ENCODE results near the gene FAM24B. TPM values are rescaled to one million over a fixed set of nuclear protein-coding genes. Genes with fewer than 3 reads are reported as not detected.

FAM24B gene
- total RNA-seq, 8 experiments from 2014 or later = 3.6 to 32.4 (median 18.2) TPM

DNA sequence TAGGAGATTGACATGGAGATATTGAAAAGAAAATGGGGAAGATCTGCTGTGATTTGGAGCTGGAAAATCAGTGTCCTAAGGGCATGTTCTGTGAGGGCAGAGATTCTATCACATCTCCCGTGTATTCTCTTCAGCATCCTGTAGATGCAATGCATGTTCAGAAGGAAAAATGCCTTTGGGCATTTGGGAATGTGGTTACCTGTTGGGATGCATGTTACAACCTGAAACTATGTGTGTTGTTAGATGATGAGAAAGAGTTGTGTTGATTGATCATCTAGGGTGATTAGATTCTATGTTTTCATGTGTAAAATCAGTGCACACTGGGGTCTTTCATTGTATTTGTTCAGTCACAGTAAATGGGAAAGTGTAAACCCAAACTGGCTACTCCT, 48.4 kb downstream of the FAM24B start:
- no peak for ATAC-seq (replicated peaks in 6 of 8)
- WGBS, 10 experiments = 67 to 100% (median 75%) methylated on average over 1 of the region's 1 CpG; no CpG with 5 or more reads in 5 of the 10 experiments

DNA sequence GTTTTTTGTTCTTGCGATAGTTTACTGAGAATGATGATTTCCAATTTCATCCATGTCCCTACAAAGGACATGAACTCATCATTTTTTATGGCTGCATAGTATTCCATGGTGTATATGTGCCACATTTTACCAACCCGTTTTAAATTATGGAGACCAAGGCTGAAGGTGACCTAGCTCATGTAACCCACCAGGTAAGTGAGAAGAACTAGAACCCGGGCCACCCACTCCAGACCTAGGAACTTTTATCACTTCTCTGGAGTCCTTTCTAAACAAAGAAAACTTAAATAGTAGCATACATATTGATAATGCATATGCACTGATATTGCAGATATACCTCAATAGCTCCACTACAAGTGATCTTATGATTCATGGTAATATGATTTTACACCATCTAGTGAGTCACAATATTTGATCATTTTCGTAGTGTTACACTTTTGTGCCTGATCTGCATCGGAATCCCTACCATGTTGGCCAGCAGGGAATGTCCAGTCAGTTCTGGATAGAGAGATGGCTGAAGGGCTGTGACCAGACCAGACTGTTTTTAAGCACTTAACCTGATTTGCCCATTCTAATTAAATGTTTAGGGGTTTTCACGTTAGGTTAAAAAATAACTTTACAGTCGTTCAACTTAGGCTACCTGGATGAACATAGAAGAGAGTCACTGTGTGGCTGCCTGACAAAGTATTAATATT, 49.0 kb downstream of the FAM24B start:
- ATAC-seq (replicated peaks in 6 of 8) = no peak
- 71 to 100% (median 98%) methylated on average over 1 to 5 of the region's 7 CpGs; no CpG with 5 or more reads in 2 of the 10 experiments for WGBS, 10 experiments
- in situ Hi-C loops (cut with MboI; ENCODE audit: low pct_unique_long_range_greater_than_20kb in 2 of 9, low sequenced_read_pairs in 9 of 9, unreplicated experiment in 9 of 9) = no loop called here

More for the DNA sequence above, 48.4 kb downstream of the FAM24B start:
- Histone ChIP-seq H3K4me3 (no peak overlapping the region), H3K4me1 (replicated peaks in 1 of 2) (no peaks in the 10 kb centered on the region), H3K27ac (no peak overlapping the region)
- in situ Hi-C loops (cut with MboI; ENCODE audit: low pct_unique_long_range_greater_than_20kb in 2 of 9, low sequenced_read_pairs in 9 of 9, unreplicated experiment in 9 of 9) = no loop called here

DNA sequence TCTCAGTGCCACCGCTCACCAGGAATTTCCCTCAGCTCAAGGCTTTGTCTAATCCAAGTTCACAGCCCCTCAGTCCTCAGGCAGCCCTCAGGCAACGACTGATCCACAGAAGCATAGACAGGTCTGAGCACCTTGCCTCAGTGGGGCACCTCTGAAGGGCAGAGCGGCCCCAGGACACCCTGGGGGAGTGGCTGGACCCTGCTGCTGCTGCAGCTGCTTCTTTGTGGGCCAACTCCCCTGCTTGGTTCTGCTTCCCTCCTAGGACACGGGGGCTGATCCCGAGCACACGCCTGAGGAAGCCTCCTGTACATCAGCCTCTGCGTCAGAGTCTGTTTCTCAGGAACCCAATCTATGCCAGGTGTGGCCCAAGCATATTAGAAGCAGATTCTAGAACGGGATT, 49.9 kb downstream of the FAM24B start:
- in situ Hi-C loops (cut with MboI; ENCODE audit: low pct_unique_long_range_greater_than_20kb in 2 of 9, low sequenced_read_pairs in 9 of 9, unreplicated experiment in 9 of 9) = no loop called here
- 51 to 100% (median 75%) methylated on average over 1 to 5 of the region's 8 CpGs; no CpG with 5 or more reads in 2 of the 10 experiments for WGBS, 10 experiments
- ATAC-seq (replicated peaks in 6 of 8) = no peak
- Histone ChIP-seq H3K4me3 (no peak overlapping the region), H3K27ac (no peak overlapping the region), H3K4me1 (replicated peaks in 1 of 2) (no peaks in the 10 kb centered on the region)

More for the DNA sequence above, 49.0 kb downstream of the FAM24B start:
- Histone ChIP-seq H3K27ac (no peak overlapping the region), H3K4me3 (no peak overlapping the region), H3K4me1 (replicated peaks in 1 of 2) (no peaks in the 10 kb centered on the region)

DNA sequence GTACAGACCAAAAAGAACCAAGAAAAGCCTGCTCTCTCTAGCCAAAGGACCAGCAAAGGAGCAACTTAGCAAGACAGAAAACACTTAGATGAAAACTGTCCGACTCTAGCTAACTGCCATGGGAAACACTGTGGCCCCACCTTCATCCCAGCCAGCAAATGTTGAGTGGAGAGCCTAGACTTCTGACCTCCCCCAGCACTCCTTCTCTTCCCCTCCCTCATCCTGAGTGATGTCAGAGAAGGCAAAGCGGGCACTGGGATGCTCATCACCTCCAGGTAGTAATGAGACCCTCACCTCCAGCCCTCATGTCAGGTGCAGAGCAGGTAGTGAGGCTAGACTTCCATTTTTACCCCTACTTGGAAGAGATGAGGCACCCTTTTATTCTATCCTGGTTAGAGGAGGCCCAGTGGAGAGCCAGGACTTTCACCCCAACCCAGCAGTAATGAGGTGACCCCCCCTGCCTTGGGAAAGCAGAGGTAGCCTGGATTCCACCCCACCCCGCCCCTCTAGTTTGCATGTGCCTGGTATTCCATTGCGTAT, 50.6 kb downstream of the FAM24B start:
- Histone ChIP-seq H3K27ac (no peak overlapping the region), H3K4me3 (no peak overlapping the region), H3K4me1 (replicated peaks in 1 of 2) (no peaks in the 10 kb centered on the region)
- in situ Hi-C loops (cut with MboI; ENCODE audit: low pct_unique_long_range_greater_than_20kb in 2 of 9, low sequenced_read_pairs in 9 of 9, unreplicated experiment in 9 of 9) = no loop called here
- WGBS, 10 experiments = 17 to 100% (median 77%) methylated on average over 1 to 2 of the region's 4 CpGs; no CpG with 5 or more reads in 5 of the 10 experiments
- ATAC-seq (replicated peaks in 6 of 8) = no peak

DNA sequence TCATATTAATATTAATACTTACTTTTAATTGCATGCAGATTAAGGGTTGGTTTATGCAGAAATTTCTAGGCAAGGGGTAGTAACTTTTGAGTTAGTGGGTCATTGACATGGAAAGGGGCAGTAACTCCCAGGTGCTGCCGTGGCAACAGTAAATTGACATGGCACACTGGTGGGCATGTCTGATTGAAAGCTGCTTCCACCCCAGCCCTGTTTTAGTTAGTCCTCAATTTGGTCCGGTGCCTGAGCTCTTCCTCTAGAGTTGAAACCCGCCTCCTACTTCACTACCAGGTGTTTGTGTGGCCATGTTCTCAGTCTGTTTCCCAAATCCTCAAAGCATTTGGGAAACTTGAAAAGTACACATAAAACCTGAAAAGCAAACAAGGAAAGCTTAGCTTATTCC, 52.1 kb downstream of the FAM24B start:
- H3K27ac ChIP-seq = no peak overlapping the region
- ATAC-seq (replicated peaks in 6 of 8) = no peak
- in situ Hi-C loops (cut with MboI; ENCODE audit: low pct_unique_long_range_greater_than_20kb in 2 of 9, low sequenced_read_pairs in 9 of 9, unreplicated experiment in 9 of 9) = no loop called here
- no peaks in the 10 kb centered on the region for H3K4me1 ChIP-seq (replicated peaks in 1 of 2)
- 60 to 100% (median 83%) methylated on average over 1 to 2 of the region's 3 CpGs; no CpG with 5 or more reads in 1 of the 10 experiments for WGBS, 10 experiments
- H3K4me3 ChIP-seq = no peak overlapping the region

DNA sequence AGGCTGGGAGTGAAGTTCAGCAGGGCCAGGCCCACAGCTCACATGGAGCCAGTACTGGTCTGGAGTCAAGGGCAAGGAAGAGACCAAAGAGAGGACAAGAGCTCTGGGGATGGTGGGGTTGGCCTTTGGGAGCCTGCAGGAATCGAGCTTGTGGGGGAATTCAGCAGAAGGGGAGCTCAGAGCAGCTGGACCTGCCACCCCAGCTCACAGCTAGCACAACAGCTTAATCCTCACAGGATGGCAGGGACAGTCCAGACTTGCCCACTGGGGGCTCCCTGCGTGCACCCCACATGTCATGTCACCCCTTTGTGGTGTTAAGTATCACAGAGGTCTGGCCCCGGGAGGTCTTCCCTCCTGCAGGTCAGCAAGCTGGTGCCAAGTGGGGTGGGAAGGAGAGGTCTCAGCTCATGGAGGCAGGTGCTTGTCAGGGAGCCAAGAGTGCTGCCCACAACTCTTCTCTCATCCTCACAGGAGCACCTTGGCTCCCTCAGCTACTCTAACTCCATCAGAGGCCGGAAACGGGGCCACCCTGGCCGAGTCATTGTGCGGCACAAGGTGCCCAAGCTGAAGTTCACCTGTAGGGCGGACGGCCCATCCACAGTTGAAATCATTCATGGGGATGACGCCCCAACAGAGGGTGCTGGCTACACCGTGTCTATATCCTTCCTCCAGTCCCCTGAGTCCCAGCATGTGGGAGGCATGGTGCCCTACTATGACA, 56.2 kb downstream of the FAM24B start:
- no peaks in the 10 kb centered on the region for H3K4me1 ChIP-seq (replicated peaks in 1 of 2)
- 0 to 87% (median 50%) methylated on average over 1 to 6 of the region's 11 CpGs; no CpG with 5 or more reads in 5 of the 10 experiments for WGBS, 10 experiments
- no peak overlapping the region for H3K27ac ChIP-seq
- in situ Hi-C loops (cut with MboI; ENCODE audit: low pct_unique_long_range_greater_than_20kb in 2 of 9, low sequenced_read_pairs in 9 of 9, unreplicated experiment in 9 of 9) = no loop called here
- ATAC-seq (replicated peaks in 6 of 8) = no peak
- no peak overlapping the region for H3K4me3 ChIP-seq

DNA sequence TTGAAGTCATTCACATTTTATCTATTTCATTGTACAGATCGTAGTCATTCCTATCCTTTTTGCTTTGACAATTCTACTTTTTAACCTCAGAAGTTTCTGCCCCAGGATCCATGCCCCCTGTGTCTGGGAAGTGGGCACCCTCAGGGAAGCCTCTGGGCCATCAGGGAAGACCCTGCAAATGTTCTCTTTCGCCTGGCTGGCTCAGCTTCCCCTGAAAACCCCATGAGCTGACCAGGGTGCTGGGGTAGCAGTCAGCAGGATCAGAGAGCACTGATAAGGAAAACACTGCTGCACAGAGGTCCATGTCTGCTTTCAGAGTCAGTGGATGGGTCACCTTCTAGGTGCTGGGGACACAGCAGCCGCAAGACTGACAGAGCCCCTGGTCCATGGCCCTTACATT, 57.6 kb downstream of the FAM24B start:
- no peaks in the 10 kb centered on the region for H3K4me1 ChIP-seq (replicated peaks in 1 of 2)
- 0 to 86% (median 35%) methylated on average over 1 to 3 of the region's 3 CpGs; no CpG with 5 or more reads in 3 of the 10 experiments for WGBS, 10 experiments
- in situ Hi-C loops (cut with MboI; ENCODE audit: low pct_unique_long_range_greater_than_20kb in 2 of 9, low sequenced_read_pairs in 9 of 9, unreplicated experiment in 9 of 9) = no loop called here
- no peak overlapping the region for H3K27ac ChIP-seq
- no peak for ATAC-seq (replicated peaks in 6 of 8)
- H3K4me3 ChIP-seq = no peak overlapping the region

DNA sequence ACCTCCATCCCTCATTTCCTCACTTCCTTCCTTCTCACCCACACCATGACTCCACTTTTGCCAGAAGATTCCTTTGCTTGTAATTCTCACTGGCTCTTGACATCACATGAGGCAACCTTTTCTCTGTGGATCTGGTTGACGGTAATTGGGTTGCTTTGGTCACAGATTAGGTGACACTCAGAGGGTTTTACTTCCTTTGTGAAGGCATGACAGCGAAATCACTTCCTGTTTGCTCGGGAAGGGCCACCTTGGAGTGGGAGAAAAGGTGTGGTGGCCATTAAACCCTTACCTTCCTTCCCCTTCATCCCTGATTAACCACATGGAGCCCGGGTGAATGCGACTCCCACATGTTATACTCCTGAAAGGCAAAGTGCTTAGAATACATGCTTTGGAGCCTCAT, 63.9 kb downstream of the FAM24B start:
- ATAC-seq (replicated peaks in 6 of 8) = no peak
- no peaks in the 10 kb centered on the region for H3K4me1 ChIP-seq (replicated peaks in 1 of 2)
- in situ Hi-C loops (cut with MboI; ENCODE audit: low pct_unique_long_range_greater_than_20kb in 2 of 9, low sequenced_read_pairs in 9 of 9, unreplicated experiment in 9 of 9) = no loop called here
- H3K4me3 ChIP-seq = no peak overlapping the region
- WGBS, 10 experiments = 0 to 93% (median 71%) methylated on average over 1 to 4 of the region's 5 CpGs; no CpG with 5 or more reads in 2 of the 10 experiments
- no peak overlapping the region for H3K27ac ChIP-seq

DNA sequence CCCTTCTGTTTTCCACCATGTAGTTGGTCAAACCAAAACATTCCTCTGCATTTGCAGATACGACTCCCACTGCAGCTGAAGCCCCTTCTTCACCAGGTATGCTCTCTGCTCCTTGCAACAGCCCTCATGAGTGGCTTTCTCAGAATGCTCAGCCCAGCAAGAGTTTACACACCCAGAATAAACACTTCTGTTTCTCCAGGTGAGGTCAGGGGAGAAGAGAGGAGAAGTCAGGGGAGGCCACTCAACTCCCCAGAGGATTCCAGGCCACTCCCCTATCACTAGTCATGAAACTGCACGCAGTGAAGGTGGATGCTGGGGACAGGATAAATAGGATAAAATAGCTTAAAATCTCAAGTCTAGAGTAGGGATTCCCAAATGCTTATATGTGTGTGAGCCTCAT, 64.9 kb downstream of the FAM24B start:
- ATAC-seq (replicated peaks in 6 of 8) = no peak
- WGBS, 10 experiments = 0 to 89% (median 45%) methylated on average over 1 to 2 of the region's 2 CpGs; no CpG with 5 or more reads in 4 of the 10 experiments
- no peak overlapping the region for H3K4me3 ChIP-seq
- H3K27ac ChIP-seq = no peak overlapping the region
- in situ Hi-C loops (cut with MboI; ENCODE audit: low pct_unique_long_range_greater_than_20kb in 2 of 9, low sequenced_read_pairs in 9 of 9, unreplicated experiment in 9 of 9) = no loop called here
- no peaks in the 10 kb centered on the region for H3K4me1 ChIP-seq (replicated peaks in 1 of 2)

DNA sequence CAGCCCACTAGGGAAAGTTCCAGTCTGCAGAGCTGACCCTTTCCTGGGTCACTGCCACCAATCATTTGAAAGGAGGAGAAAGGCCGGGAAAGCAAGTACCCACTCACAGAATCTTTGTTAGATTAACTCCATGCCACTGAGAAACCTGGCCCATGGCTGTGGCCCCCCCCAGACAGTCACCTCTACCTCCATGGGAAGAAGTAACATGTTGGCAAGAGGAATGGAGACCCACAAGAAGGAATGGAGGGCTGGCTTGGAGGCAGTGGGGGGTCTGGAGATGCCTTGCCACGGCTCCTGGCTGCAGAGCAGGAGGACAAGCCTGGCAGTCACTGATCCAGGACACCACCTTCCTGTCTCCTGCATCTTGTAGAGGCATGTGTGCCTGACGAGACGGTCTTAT, 66.6 kb downstream of the FAM24B start:
- Histone ChIP-seq H3K4me3 (no peak overlapping the region), H3K27ac (no peak overlapping the region), H3K4me1 (replicated peaks in 1 of 2) (no peaks in the 10 kb centered on the region)
- no peak for ATAC-seq (replicated peaks in 6 of 8)
- in situ Hi-C loops (cut with MboI; ENCODE audit: low pct_unique_long_range_greater_than_20kb in 2 of 9, low sequenced_read_pairs in 9 of 9, unreplicated experiment in 9 of 9) = no loop called here
- WGBS, 10 experiments = 12 to 83% (median 73%) methylated on average over 1 to 3 of the region's 4 CpGs; no CpG with 5 or more reads in 5 of the 10 experiments

DNA sequence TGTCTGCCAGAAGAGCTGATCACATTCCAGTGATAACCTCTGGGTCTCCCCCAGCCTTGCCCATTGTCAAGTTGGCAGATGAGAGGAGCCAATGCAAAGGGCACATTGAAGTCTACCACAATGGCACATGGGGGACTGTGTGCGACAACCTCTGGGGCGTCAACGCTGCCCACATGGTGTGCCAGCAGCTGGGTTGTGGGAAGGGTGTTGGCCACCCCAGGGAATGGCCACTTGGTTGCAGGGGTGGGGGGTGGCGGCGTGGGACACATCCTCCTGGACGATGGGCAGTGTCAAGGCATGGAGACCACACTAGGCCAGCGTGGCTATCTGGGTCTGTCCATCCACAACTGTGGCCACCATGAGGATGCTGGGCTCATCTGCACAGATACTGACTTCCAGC, 77.1 kb downstream of the FAM24B start:
- no peak overlapping the region for H3K4me3 ChIP-seq
- H3K4me1 ChIP-seq (replicated peaks in 1 of 2) = no peaks in the 10 kb centered on the region
- in situ Hi-C loops (cut with MboI; ENCODE audit: low pct_unique_long_range_greater_than_20kb in 2 of 9, low sequenced_read_pairs in 9 of 9, unreplicated experiment in 9 of 9) = no loop called here
- no peak for ATAC-seq (replicated peaks in 6 of 8)
- no peak overlapping the region for H3K27ac ChIP-seq
- 80 to 92% methylated on average over 1 to 2 of the region's 7 CpGs; no CpG with 5 or more reads in 8 of the 10 experiments for WGBS, 10 experiments

Measured in motor neuron (in vitro differentiated cells).